ENCODE data around the gene BABAM2.
"Not testable (repeated sequence)": the region's sequence is repeated elsewhere in the genome, so short reads cannot be mapped to it uniquely, and the experiment has no call there.

The BABAM2 gene

DNA sequence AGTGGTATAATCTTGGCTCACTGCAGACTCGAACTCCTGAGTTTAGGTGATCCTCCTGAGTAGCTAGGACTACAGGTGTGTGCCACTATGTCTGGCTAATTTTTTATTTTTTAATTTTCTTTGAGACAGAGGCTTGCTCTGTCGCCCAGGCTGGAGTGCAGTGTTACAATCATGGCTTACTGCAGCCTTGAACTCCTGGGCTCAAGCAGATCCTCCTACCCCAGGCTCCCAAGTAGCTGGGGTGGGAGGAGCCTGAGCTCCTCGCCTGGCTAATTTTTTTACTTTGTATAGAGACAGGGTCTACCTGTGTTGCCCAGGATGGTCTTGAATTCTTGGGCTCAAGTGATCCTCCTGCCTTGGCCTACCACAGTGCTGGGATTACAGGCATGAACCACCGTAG, 62.5 kb downstream of the BABAM2 start:
- no peak for DNase-seq

GRCh38 chr2:27954221-27954673, 63.7 kb downstream of the BABAM2 start:
- DNase-seq: no peak

GRCh38 chr2:27954771-27955383, 64.3 kb downstream of the BABAM2 start:
- peak; percentile 48 for DNase-seq

DNA sequence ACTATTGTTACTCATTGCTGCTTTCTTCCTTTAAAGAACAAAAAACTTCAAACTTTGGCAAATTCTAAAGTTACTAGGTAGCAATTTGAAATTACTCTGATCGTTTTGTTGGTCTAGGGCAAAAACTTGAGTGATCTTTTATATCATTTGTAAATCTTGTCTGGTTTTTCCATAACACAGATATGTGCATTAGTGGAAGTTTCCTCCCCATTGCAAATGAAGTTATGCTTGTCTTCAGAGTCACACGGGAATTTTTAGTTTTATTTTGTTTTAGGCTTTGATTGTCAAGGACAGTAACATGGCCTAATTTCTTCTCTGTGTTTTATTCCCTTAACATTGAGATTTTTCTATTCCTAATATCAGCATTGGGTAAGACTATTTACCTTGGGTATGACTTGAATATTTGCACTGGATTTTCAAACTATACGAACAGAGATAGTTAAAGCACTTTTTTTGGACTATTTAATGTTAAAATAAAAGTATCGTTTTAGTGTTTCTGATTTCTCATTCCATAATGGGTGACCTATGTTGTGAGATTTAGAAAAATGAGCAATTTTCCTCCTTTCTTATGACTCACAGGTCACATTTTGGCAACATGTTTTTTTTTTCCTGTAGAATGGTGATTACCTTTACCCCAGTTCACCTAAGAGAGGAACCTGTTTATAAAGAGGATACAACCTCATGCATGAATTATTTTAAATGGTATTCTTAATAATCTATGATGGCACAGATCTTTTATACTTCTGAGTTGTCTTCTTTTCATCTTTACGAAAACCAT, 65.0 kb downstream of the BABAM2 start:
- DNase-seq: no peak

- no peak for DNase-seq
Measured at GRCh38 chr2:27956888-27957287, 66.4 kb downstream of the BABAM2 start.

DNA sequence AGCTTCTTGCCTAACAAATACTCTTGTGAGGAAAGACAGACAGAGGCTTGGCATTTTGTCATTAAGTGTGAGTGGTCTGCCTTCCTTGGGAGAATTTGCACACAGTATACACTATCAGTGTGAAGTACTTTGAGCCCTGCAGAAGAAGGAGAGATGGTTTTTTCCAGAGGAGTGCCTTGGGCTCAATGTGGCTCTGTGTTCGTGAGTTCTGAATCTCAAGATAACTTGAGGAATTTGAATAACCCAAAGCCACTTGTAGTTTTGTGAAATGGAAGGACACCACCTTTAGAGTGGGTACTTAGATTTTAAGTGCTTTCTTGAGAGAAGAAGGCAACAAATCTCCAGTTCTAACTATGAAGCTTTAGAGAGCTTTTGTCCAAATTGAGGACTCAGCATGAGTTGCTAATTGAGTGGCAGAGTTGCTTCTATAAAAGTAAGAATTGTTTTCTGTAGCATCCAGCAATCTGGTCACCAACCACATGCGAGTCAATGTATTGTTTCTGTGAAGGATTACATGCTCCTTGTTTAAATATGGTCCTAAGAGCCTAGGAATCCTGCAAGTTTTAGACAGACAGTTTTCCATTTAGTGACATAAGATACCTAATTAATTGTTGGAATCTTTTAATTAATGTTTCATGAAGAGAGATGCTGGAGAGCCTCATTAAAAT, 68.3 kb downstream of the BABAM2 start:
- DNase-seq: no peak

DNA sequence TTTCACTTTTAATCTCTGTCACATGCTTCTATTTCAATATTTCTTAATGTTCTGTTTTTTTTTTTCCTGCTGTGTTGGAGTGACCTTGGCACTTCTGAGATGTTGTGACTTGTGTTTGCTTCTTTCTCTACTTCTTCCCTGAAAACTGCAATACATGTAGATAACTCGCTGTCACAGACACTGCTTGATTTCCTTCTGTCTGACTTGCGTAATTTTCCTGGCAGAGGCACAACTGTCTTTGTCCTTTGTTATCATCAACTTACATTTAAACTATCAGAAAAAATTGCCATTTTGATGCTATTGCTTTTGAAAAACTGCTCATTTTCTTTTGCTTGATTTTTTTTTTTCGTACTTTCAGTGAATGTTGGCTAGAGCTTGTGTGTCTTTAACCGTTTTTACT, 69.0 kb downstream of the BABAM2 start:
- DNase-seq: no peak

GRCh38 chr2:27960237-27960912, 69.8 kb downstream of the BABAM2 start:
- no peak for DNase-seq

DNA sequence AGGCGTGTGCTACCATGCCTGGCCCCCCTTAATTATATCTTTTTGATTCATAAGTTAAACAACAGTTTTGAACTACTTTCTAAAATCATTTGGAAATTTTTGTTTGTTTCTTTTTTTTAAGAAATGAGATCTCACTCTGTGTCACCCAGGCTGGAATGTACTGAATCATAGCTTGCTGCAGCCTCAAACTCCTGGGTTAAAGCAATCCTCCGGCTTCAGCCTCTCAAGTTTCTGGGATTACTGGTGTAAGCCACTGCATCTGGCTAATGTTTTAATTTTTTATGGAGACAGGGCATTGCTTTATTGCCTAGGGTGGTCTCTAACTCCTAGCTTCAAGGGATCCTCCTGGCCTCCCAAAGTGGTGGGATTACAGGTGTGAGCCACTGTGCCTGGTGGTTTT, 71.5 kb downstream of the BABAM2 start:
- DNase-seq: no peak

GRCh38 chr2:27963472-27963871, 72.9 kb downstream of the BABAM2 start:
- no peak for DNase-seq

DNA sequence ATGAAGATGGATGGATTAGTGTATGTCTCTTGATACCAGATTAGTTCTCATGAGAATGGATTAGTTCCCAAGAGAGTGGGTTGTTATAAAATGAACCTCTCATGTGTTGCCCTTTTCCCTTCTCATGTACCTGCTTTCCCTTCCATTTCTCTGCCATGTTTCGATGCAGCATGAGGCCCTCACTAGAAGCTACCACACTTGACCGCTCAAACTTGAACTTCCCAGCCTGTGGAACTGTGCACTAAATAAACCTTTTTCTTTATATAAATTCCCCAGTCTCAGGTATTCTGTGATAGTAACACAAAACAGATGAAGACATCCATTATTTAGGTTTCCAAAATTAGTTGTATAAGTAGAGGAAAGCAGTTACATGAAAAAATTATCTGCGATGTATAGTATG, 73.5 kb downstream of the BABAM2 start:
- DNase-seq: no peak

DNA sequence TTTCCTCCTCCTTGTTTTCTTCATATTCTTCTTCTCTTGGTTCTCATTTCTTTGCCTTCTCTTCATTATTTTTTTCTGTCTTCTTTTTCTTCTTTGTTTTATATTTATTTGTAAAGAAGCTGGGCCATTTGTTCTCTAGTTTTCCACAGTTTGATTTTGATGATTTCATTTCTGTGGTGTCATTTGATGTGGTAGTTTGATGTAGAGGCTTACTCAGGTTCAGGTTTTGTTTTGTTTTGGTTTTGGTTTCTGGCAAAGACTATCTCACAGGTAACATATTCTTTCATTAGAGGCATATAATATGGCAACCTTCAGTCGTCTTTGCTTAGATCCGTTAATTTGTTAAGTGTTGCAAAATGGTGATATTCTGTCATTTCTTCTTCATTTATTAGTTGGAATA, 75.3 kb downstream of the BABAM2 start:
- DNase-seq: no peak

GRCh38 chr2:27966466-27966865, 75.9 kb downstream of the BABAM2 start:
- DNase-seq: no peak

- no peak for DNase-seq
Measured at GRCh38 chr2:27967076-27967475, 76.5 kb downstream of the BABAM2 start.

- DNase-seq: not testable (repeated sequence)
Measured at GRCh38 chr2:27968045-27968444, 77.5 kb downstream of the BABAM2 start.

GRCh38 chr2:27968957-27969356, 78.4 kb downstream of the BABAM2 start:
- DNase-seq: not testable (repeated sequence)

GRCh38 chr2:27972311-27972710, 81.8 kb downstream of the BABAM2 start:
- no peak for DNase-seq

GRCh38 chr2:27973592-27973991, 83.1 kb downstream of the BABAM2 start:
- DNase-seq: no peak

- DNase-seq: no peak
Measured at GRCh38 chr2:27976308-27976707, 85.8 kb downstream of the BABAM2 start.

DNA sequence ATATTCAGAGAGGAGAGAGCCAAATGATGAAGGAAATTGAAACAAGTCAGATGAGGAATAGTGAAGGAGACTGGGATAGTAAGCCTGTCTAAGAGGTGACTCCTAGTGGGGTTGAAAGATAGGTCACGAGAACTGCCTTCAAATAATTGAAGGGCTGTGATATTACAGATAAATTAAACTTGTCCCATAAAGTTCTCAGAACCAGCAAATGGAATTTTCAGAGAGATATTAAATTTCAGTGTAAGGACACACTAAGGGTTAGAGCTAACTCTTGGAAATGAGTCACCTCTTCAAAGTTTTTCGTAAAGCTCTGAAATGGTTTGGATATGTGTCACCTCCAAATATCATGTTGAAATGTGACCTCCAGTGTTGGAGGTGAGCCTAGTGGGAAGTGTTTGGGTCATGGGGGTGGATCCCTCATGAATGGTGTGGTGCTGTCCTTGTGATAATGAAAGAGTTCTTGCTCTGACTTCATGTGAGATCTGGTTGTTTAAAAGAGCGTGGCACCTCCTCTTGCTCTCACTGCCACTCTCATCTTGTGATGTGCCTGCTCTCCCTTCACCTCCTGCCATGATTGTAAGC, 87.3 kb downstream of the BABAM2 start:
- no peak for DNase-seq

GRCh38 chr2:27978761-27979160, 88.2 kb downstream of the BABAM2 start:
- DNase-seq: not testable (repeated sequence)

DNA sequence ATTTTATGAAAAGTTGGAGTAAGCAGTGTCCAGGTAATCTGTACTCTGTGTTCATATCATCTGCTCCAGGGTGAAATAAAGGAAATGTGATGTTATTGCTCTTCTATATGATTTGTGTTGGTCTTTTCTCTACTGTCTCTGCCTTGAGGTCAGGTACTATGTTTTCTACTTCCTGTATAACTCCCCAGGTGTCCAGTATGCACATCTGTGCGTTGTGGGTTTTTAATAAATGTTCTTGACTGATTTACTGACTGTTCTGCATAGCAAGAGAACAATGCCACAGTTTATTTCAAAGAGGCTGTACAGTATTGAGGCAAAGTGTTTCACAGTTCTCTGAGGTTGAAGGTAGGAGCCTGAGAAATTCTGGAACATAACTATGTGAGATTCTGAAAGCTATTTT, 89.7 kb downstream of the BABAM2 start:
- no peak for DNase-seq

DNA sequence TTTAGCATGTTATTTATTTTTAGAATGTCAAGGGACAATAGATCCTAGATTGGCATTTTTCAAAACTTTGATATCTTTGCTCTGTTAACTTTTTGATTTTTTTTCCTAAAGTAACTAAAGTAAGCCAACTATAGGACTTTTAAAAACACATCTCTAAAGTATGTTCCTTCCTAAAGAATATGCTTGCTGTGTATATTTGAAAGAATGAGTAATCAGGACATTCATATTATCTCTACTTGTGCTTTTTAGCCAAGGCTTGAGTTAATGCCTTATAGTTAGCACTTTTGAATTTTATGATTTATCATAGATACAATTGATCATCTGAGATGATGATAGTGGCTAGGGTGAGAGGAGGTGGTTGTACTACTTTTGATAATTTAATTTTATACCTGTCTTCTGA, 93.6 kb downstream of the BABAM2 start:
- no peak for DNase-seq
